H1 (cell line): ENCODE data around the gene PCCA. TPM values are rescaled to one million over a fixed set of nuclear protein-coding genes. Genes with fewer than 3 reads are reported as not detected.

Source experiments
- CTBP2 ChIP-seq: IDR thresholded peaks from 2 replicates; pipeline ENCODE4 v1.7.0; 2011; ENCODE audit warnings: borderline replicate concordance, mild to moderate bottlenecking, moderate library complexity, mixed read lengths, low read length; ENCODE audit not compliant: insufficient read depth, insufficient read length
- CTCF ChIP-seq, 3 experiments: IDR thresholded peaks; 1 replicate in 2 of 3; 2 replicates in 1 of 3; pipeline versions ENCODE4 v1.5.1 to v1.6.1; 2011; ENCODE audit warnings: low read length in 3 of 3, mild to moderate bottlenecking in 3 of 3, inconsistent platforms in 2 of 3, low read depth in 1 of 3, moderate library complexity in 1 of 3; ENCODE audit not compliant: insufficient read depth in 1 of 3; ENCODE audit errors: control extremely low read depth in 1 of 3
- GTF2F1 ChIP-seq: IDR thresholded peaks from 2 replicates; pipeline ENCODE4 v1.6.1; 2012; ENCODE audit warnings: low read depth, low read length, improper control_type of control experiment, borderline replicate concordance
- KDM5A ChIP-seq: fragments of 200-600 bp; IDR thresholded peaks from 2 replicates; pipeline ENCODE4 v1.7.1; 2012; ENCODE audit warnings: mild to moderate bottlenecking, low read length, inconsistent platforms, mixed read lengths
- RNF2 ChIP-seq: fragments of 200-900, 300-1000 bp; sonication (generic); IDR thresholded peaks from 2 replicates; pipeline ENCODE4 v1.7.1; 2016; ENCODE audit warnings: borderline replicate concordance, low read depth, mild to moderate bottlenecking, antibody characterized with exemption, low read length; ENCODE audit not compliant: poor library complexity, severe bottlenecking; ENCODE audit errors: missing control alignments
- SRF ChIP-seq: IDR thresholded peaks from 2 replicates; pipeline ENCODE4 v1.6.1; 2011; ENCODE audit warnings: mild to moderate bottlenecking, low read depth, low read length, moderate library complexity
- polyA plus RNA-seq, 7 experiments: library from polyadenylated mRNA; depleted of rRNA in 3 of 7; stranded (reverse) in 5 of 7; unstranded in 2 of 7; fragments of >200 nt in 5 of 7; fragments of 200-250 nt in 2 of 7; gene quantifications; 1 replicate in 5 of 7; 2 replicates in 1 of 7; 4 replicates in 1 of 7; pipeline versions ENCODE4 v1.2.1 to v1.2.3, GENCODE V29; 2011 to 2013; ENCODE audit warnings: missing spikeins in 2 of 7, mixed read lengths in 2 of 7
- total RNA-seq: library from RNA; stranded (reverse); fragmentation: NEBNext Ultra II Directional; extraction: Animal tissue kit (Norgen Biotek cat#: 25700); gene quantifications from 2 replicates; pipeline ENCODE4 v1.2.1, GENCODE V29; 2021
- TF ChIP-seq, protein P1 (sequence below): fragments of 300-600 bp; sonication (generic); IDR thresholded peaks from 2 replicates; pipeline ENCODE4 v1.7.1; 2012; ENCODE audit warnings: low read length, moderate library complexity, mild to moderate bottlenecking, inconsistent platforms; ENCODE audit not compliant: insufficient replicate concordance

Gene PCCA
- total and polyA plus RNA-seq, 2 of the 8 experiments (the other 6 are each of a cell fraction or from before 2014, with no cell fraction given), result 18.4 to 49.8 TPM

GRCh38 chr13:100247937-100248336, 159.0 kb downstream of the PCCA start (continued):
- TF ChIP-seq, protein P1, sequence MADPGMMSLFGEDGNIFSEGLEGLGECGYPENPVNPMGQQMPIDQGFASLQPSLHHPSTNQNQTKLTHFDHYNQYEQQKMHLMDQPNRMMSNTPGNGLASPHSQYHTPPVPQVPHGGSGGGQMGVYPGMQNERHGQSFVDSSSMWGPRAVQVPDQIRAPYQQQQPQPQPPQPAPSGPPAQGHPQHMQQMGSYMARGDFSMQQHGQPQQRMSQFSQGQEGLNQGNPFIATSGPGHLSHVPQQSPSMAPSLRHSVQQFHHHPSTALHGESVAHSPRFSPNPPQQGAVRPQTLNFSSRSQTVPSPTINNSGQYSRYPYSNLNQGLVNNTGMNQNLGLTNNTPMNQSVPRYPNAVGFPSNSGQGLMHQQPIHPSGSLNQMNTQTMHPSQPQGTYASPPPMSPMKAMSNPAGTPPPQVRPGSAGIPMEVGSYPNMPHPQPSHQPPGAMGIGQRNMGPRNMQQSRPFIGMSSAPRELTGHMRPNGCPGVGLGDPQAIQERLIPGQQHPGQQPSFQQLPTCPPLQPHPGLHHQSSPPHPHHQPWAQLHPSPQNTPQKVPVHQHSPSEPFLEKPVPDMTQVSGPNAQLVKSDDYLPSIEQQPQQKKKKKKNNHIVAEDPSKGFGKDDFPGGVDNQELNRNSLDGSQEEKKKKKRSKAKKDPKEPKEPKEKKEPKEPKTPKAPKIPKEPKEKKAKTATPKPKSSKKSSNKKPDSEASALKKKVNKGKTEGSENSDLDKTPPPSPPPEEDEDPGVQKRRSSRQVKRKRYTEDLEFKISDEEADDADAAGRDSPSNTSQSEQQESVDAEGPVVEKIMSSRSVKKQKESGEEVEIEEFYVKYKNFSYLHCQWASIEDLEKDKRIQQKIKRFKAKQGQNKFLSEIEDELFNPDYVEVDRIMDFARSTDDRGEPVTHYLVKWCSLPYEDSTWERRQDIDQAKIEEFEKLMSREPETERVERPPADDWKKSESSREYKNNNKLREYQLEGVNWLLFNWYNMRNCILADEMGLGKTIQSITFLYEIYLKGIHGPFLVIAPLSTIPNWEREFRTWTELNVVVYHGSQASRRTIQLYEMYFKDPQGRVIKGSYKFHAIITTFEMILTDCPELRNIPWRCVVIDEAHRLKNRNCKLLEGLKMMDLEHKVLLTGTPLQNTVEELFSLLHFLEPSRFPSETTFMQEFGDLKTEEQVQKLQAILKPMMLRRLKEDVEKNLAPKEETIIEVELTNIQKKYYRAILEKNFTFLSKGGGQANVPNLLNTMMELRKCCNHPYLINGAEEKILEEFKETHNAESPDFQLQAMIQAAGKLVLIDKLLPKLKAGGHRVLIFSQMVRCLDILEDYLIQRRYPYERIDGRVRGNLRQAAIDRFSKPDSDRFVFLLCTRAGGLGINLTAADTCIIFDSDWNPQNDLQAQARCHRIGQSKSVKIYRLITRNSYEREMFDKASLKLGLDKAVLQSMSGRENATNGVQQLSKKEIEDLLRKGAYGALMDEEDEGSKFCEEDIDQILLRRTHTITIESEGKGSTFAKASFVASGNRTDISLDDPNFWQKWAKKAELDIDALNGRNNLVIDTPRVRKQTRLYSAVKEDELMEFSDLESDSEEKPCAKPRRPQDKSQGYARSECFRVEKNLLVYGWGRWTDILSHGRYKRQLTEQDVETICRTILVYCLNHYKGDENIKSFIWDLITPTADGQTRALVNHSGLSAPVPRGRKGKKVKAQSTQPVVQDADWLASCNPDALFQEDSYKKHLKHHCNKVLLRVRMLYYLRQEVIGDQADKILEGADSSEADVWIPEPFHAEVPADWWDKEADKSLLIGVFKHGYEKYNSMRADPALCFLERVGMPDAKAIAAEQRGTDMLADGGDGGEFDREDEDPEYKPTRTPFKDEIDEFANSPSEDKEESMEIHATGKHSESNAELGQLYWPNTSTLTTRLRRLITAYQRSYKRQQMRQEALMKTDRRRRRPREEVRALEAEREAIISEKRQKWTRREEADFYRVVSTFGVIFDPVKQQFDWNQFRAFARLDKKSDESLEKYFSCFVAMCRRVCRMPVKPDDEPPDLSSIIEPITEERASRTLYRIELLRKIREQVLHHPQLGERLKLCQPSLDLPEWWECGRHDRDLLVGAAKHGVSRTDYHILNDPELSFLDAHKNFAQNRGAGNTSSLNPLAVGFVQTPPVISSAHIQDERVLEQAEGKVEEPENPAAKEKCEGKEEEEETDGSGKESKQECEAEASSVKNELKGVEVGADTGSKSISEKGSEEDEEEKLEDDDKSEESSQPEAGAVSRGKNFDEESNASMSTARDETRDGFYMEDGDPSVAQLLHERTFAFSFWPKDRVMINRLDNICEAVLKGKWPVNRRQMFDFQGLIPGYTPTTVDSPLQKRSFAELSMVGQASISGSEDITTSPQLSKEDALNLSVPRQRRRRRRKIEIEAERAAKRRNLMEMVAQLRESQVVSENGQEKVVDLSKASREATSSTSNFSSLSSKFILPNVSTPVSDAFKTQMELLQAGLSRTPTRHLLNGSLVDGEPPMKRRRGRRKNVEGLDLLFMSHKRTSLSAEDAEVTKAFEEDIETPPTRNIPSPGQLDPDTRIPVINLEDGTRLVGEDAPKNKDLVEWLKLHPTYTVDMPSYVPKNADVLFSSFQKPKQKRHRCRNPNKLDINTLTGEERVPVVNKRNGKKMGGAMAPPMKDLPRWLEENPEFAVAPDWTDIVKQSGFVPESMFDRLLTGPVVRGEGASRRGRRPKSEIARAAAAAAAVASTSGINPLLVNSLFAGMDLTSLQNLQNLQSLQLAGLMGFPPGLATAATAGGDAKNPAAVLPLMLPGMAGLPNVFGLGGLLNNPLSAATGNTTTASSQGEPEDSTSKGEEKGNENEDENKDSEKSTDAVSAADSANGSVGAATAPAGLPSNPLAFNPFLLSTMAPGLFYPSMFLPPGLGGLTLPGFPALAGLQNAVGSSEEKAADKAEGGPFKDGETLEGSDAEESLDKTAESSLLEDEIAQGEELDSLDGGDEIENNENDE, result no peak
- no peak for TF ChIP-seq GTF2F1
- no peak for TF ChIP-seq RNF2
- no peak for TF ChIP-seq KDM5A
- no peak for TF ChIP-seq CTCF (IDR thresholded peaks at IDR 0.05; ENCODE audit: control extremely low read depth in 1 of 3, insufficient read depth in 1 of 3, low read depth in 1 of 3, low read length in 3 of 3)
- no peak for TF ChIP-seq SRF
- no peak for TF ChIP-seq CTBP2
- TF ChIP-seq, all 59 proteins: peak for 0
